UCSD-AML1 (cell line): ENCODE data around the gene PDE1C.

Source experiments
- DNase-seq: peaks from one replicate; lab custom pipeline; 2025; ENCODE audit not compliant: unreplicated experiment; lab: John Stamatoyannopoulos, UW

Gene PDE1C

GRCh38 chr7:32075612-32076011, 5.4 kb upstream of the PDE1C start:
- no peak for DNase-seq

- DNase-seq: no peak
These were observed 4.8 kb upstream of the PDE1C start for GRCh38 chr7:32074787-32075585.

GRCh38 chr7:32073533-32073932, 3.3 kb upstream of the PDE1C start:
- DNase-seq: no peak

GRCh38 chr7:32072397-32072796, 2.2 kb upstream of the PDE1C start:
- no peak for DNase-seq

- DNase-seq: no peak
These were observed 1.4 kb upstream of the PDE1C start for GRCh38 chr7:32071466-32072091.

- DNase-seq: no peak
These were observed 179 bp downstream of the PDE1C start for GRCh38 chr7:32070051-32070405.

- DNase-seq: no peak
These were observed 1.0 kb downstream of the PDE1C start for GRCh38 chr7:32069116-32069650.

GRCh38 chr7:32068411-32069101, 1.7 kb downstream of the PDE1C start:
- no peak for DNase-seq

- DNase-seq: no peak
These were observed 3.8 kb downstream of the PDE1C start for GRCh38 chr7:32066441-32066840.

GRCh38 chr7:32063614-32064013, 6.6 kb downstream of the PDE1C start:
- DNase-seq: no peak

- DNase-seq: peak; percentile 28
These were observed 8.1 kb downstream of the PDE1C start for GRCh38 chr7:32062150-32062549.

- no peak for DNase-seq
These were observed 8.9 kb downstream of the PDE1C start for GRCh38 chr7:32061346-32061745.

GRCh38 chr7:32059289-32060011, 10.8 kb downstream of the PDE1C start:
- no peak for DNase-seq

- no peak for DNase-seq
These were observed 12.2 kb downstream of the PDE1C start for GRCh38 chr7:32058002-32058401.

GRCh38 chr7:32056767-32057166, 13.4 kb downstream of the PDE1C start:
- DNase-seq: no peak

- no peak for DNase-seq
These were observed 17.0 kb downstream of the PDE1C start for GRCh38 chr7:32053204-32053603.

GRCh38 chr7:32051128-32051527, 19.1 kb downstream of the PDE1C start:
- no peak for DNase-seq

- DNase-seq: no peak
These were observed 20.6 kb downstream of the PDE1C start for GRCh38 chr7:32049599-32049998.

- DNase-seq: no peak
These were observed 21.2 kb downstream of the PDE1C start for GRCh38 chr7:32048970-32049491.

- DNase-seq: no peak
These were observed 22.4 kb downstream of the PDE1C start for GRCh38 chr7:32047801-32048200.

GRCh38 chr7:32047075-32047474, 23.1 kb downstream of the PDE1C start:
- no peak for DNase-seq
